GM18873 (cell line): ENCODE data around the gene LINC01488.

Source experiments
- ATAC-seq: cut with Tn5 transposase; IDR thresholded peaks from one replicate; pipeline ENCODE4 v1.9.1; 2021; ENCODE audit warnings: mild to moderate bottlenecking, moderate library complexity, moderate number of reproducible peaks; ENCODE audit not compliant: unreplicated experiment, low FRiP score

The LINC01488 gene

GRCh38 chr11:69541501-69542313, 60.2 kb downstream of the LINC01488 start:
- ATAC-seq = no peak

GRCh38 chr11:69542314-69543168, 61.1 kb downstream of the LINC01488 start:
- no peak for ATAC-seq
